K562 (cell line): ENCODE measurements around the gene DCTN2. TPM values are rescaled to one million over a fixed set of nuclear protein-coding genes. Genes with fewer than 3 reads are reported as not detected.

Experiments
- ADNP ChIP-seq: fragments of 200-800 bp; sonication (Bioruptor generic); IDR thresholded peaks from 2 replicates; pipeline ENCODE4 v1.6.1; 2016; ENCODE audit warnings: missing genetic modification characterization, missing compliant biosample characterization
- BRCA1 ChIP-seq, 2 experiments: fragments of 450-650 bp in 1 of 2; sonication (generic) in 1 of 2; formaldehyde crosslinking in 1 of 2; IDR thresholded peaks; 2 replicates each; pipeline versions ENCODE4 v1.5.0 to v1.6.1; 2017 to 2020; ENCODE audit warnings: mild to moderate bottlenecking in 1 of 2, missing genetic modification reagents in 1 of 2
- CREM ChIP-seq: IDR thresholded peaks from 2 replicates; pipeline ENCODE4 v1.6.1; 2014; ENCODE audit warnings: antibody characterized with exemption, low read depth
- FOXK1 ChIP-seq: sonication (generic); formaldehyde crosslinking; IDR thresholded peaks from 2 replicates; pipeline ENCODE4 v1.8.0; 2022; ENCODE audit warnings: missing genetic modification reagents, mild to moderate bottlenecking, borderline replicate concordance
- HDAC8 ChIP-seq: fragments of 450-650 bp; IDR thresholded peaks from 2 replicates; pipeline ENCODE4 v1.6.1; 2016; ENCODE audit warnings: mild to moderate bottlenecking, missing genetic modification characterization, moderate library complexity, missing compliant biosample characterization
- HNRNPK ChIP-seq: fragments of 200-400 bp; formaldehyde crosslinking; IDR thresholded peaks from one replicate; pipeline ENCODE4 v1.6.1; 2018; ENCODE audit warnings: mild to moderate bottlenecking, low read depth, low read length; ENCODE audit not compliant: poor library complexity, severe bottlenecking
- LARP7 ChIP-seq: fragments of 450-650 bp; IDR thresholded peaks from 2 replicates; pipeline ENCODE4 v1.6.1; 2016
- MAFG ChIP-seq: fragments of 450-650 bp; conservative IDR thresholded peaks from 2 replicates; pipeline ENCODE4 v1.6.1; 2016; ENCODE audit warnings: missing genetic modification characterization, missing compliant biosample characterization
- MEF2D ChIP-seq: conservative IDR thresholded peaks from 2 replicates; pipeline ENCODE4 v1.6.1; 2016; ENCODE audit warnings: low read depth, missing genetic modification characterization, missing compliant biosample characterization
- OTX1 ChIP-seq: fragments of 450-650 bp; formaldehyde crosslinking; IDR thresholded peaks from 2 replicates; pipeline ENCODE4 v1.4.0; 2022; ENCODE audit warnings: mild to moderate bottlenecking
- SMC3 ChIP-seq: conservative IDR thresholded peaks from 2 replicates; pipeline ENCODE4 v1.6.1; 2011; ENCODE audit warnings: low read depth, low read length, improper control_type of control experiment; ENCODE audit not compliant: insufficient read depth
- SPI1 ChIP-seq: IDR thresholded peaks from 2 replicates; pipeline ENCODE4 v1.6.1; 2011; ENCODE audit warnings: low read depth, low read length, control low read depth, borderline replicate concordance
- TCF7L2 ChIP-seq: fragments of 150-350 bp; IDR thresholded peaks from 2 replicates; pipeline ENCODE4 v1.6.1; 2016; ENCODE audit warnings: low read depth, mild to moderate bottlenecking, low read length, moderate library complexity
- ZBTB7A ChIP-seq: IDR thresholded peaks from 2 replicates; pipeline ENCODE4 v1.6.1; 2011; ENCODE audit warnings: low read depth, mild to moderate bottlenecking, low read length, moderate library complexity, borderline replicate concordance; ENCODE audit not compliant: control insufficient read depth
- polyA plus RNA-seq, 8 experiments: library from polyadenylated mRNA; depleted of rRNA in 4 of 8; stranded (reverse) in 5 of 8; unstranded in 3 of 8; fragments of >200 nt; fragmentation: Nextera tagmentation in 2 of 8; fragmentation: Illumina TruSeq in 1 of 8; extraction: Ambion mirVana in 2 of 8; extraction: Trizol in 1 of 8; gene quantifications; 2 replicates each; pipeline versions ENCODE4 v1.2.1 to v1.2.3, GENCODE V29; 2011 to 2014; ENCODE audit warnings: inconsistent platforms in 1 of 8, missing spikeins in 1 of 8
- total RNA-seq, 7 experiments: library from RNA; depleted of rRNA in 6 of 7; stranded (reverse); fragments of >200 nt in 6 of 7; fragmentation: Illumina TruSeq in 2 of 7; extraction: Trizol in 2 of 7; gene quantifications; 2 replicates each; pipeline versions ENCODE4 v1.2.1 to v1.2.3, GENCODE V29; 2011 to 2021; ENCODE audit warnings: low replicate concordance in 1 of 7
- TF ChIP-seq, protein P1 (sequence below): fragments of 450-650 bp; formaldehyde crosslinking; IDR thresholded peaks from 2 replicates; pipeline ENCODE4 v1.4.0; 2022; ENCODE audit warnings: mild to moderate bottlenecking, moderate library complexity
- TF ChIP-seq, protein P2 (sequence below): fragments of 250-450 bp; sonication (Bioruptor Pico); IDR thresholded peaks from 2 replicates; pipeline ENCODE4 v1.4.0; 2020; ENCODE audit warnings: mild to moderate bottlenecking
- TF ChIP-seq, protein P3 (sequence below): fragments of 250-450 bp; sonication (Bioruptor Pico); IDR thresholded peaks from 2 replicates; pipeline ENCODE4 v1.4.0; 2020; ENCODE audit warnings: mild to moderate bottlenecking, moderate library complexity
- TF ChIP-seq, protein P4 (sequence below): fragments of 250-450 bp; sonication (Bioruptor Pico); IDR thresholded peaks from 2 replicates; pipeline ENCODE4 v1.8.0; 2022; ENCODE audit warnings: inconsistent platforms, mild to moderate bottlenecking, moderate library complexity, borderline replicate concordance

DCTN2 gene
- total and polyA plus RNA-seq, 9 of the 15 experiments (the other 6 are each of a cell fraction or from before 2014, with no cell fraction given) = 43.6 to 270 (median 125) TPM

DNA sequence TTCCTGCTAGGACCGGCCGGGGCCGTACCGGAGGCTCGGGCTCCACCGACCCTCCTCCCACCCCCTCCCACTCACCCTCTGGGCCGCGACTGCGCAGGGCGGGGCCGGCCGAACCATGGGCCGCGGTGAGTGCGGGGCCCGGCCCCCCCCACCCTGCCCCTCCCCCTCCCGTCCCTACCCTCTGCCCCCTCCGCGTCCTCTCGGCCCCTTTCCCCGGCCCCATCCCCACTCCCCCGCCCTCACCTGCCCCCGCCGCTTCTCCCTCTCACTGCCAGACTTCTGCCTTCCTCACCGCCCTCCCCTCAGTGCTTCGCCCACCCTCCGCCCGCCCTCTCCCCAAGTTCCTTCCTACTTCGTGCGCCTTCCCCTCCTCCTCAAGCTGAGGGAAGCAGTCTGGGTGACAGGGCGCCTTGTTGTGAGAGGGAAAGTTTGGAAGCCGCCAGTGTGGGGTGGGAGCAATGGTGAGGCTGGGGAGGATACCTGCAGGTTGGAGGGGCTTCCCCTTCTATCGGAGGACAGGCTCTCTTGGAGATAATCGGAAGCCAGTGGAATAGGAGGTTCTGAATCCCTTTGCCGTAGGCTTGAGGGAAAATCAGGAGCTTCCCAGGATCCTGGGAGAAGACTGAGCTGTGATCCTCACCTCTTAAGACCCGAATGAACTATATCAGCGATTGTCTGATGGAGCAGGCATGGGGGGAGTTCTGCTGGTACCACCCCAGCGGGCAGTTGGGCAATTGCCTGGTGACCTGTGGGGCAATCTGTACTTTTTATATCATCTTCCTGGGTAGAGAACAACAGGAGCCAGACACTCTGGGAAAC lies 23.9 kb downstream of the DCTN2 start (continued):
- TF ChIP-seq MEF2D (tag) = no peak
- no peak for TF ChIP-seq HDAC8 (tag)
- no peak for TF ChIP-seq MAFG
- no peak for TF ChIP-seq TCF7L2
- TF ChIP-seq, protein P1, sequence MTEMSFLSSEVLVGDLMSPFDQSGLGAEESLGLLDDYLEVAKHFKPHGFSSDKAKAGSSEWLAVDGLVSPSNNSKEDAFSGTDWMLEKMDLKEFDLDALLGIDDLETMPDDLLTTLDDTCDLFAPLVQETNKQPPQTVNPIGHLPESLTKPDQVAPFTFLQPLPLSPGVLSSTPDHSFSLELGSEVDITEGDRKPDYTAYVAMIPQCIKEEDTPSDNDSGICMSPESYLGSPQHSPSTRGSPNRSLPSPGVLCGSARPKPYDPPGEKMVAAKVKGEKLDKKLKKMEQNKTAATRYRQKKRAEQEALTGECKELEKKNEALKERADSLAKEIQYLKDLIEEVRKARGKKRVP (CRISPR knock-in tag) = no peak
- TF ChIP-seq CREM = peak; percentile 5; the same call in 1 of the 2 replicates
- TF ChIP-seq, protein P2, sequence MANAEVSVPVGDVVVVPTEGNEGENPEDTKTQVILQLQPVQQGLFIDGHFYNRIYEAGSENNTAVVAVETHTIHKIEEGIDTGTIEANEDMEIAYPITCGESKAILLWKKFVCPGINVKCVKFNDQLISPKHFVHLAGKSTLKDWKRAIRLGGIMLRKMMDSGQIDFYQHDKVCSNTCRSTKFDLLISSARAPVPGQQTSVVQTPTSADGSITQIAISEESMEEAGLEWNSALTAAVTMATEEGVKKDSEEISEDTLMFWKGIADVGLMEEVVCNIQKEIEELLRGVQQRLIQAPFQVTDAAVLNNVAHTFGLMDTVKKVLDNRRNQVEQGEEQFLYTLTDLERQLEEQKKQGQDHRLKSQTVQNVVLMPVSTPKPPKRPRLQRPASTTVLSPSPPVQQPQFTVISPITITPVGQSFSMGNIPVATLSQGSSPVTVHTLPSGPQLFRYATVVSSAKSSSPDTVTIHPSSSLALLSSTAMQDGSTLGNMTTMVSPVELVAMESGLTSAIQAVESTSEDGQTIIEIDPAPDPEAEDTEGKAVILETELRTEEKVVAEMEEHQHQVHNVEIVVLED = no peak
- TF ChIP-seq HNRNPK = peak; percentile 98
- TF ChIP-seq, protein P3, sequence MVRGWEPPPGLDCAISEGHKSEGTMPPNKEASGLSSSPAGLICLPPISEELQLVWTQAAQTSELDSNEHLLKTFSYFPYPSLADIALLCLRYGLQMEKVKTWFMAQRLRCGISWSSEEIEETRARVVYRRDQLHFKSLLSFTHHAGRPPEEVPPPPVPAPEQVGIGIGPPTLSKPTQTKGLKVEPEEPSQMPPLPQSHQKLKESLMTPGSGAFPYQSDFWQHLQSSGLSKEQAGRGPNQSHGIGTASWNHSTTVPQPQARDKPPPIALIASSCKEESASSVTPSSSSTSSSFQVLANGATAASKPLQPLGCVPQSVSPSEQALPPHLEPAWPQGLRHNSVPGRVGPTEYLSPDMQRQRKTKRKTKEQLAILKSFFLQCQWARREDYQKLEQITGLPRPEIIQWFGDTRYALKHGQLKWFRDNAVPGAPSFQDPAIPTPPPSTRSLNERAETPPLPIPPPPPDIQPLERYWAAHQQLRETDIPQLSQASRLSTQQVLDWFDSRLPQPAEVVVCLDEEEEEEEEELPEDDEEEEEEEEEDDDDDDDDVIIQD (CRISPR knock-in tag) = no peak
- no peak for TF ChIP-seq FOXK1 (CRISPR knock-in tag)
- TF ChIP-seq OTX1 (CRISPR knock-in tag) = peak; percentile 61; the same call in 1 of the 2 replicates
- TF ChIP-seq SPI1 = peak; percentile 61; the same call in 1 of the 2 replicates
- TF ChIP-seq, protein P4, sequence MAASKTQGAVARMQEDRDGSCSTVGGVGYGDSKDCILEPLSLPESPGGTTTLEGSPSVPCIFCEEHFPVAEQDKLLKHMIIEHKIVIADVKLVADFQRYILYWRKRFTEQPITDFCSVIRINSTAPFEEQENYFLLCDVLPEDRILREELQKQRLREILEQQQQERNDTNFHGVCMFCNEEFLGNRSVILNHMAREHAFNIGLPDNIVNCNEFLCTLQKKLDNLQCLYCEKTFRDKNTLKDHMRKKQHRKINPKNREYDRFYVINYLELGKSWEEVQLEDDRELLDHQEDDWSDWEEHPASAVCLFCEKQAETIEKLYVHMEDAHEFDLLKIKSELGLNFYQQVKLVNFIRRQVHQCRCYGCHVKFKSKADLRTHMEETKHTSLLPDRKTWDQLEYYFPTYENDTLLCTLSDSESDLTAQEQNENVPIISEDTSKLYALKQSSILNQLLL = no peak
- TF ChIP-seq LARP7 = no peak
- TF ChIP-seq SMC3 = no peak
- TF ChIP-seq ADNP (tag) = no peak
- TF ChIP-seq ZBTB7A = peak; percentile 63; the same call in 1 of the 2 replicates
- no peak for TF ChIP-seq BRCA1 (IDR thresholded peaks at IDR 0.05)
- no peak for TF ChIP-seq BRCA1 (CRISPR knock-in tag; IDR thresholded peaks at IDR 0.05)
